Body of pancreas (tissue), 4 donors: Measurements from ENCODE around the gene UBA7. TPM values are rescaled to one million over a fixed set of nuclear protein-coding genes. Genes with fewer than 3 reads are reported as not detected.

Experiments used
- ATAC-seq: fragments of 150-250 bp; one replicate; pipeline ENCODE4 v1.9.1; 2016
- DNase-seq, 4 donors: peaks; one replicate each; pipeline ENCODE4 v3.0.0-alpha.2; 2019
- H3K27ac ChIP-seq, 4 donors: fragments of 200-600 bp; sonication (generic); 1 replicate in 3 of 4; 2 replicates in 1 of 4; pipeline versions ENCODE4 v1.5.1 to v1.6.1; 2016 to 2019; ENCODE audit warnings: mild to moderate bottlenecking in 1 of 4, mixed read lengths in 1 of 4, moderate library complexity in 1 of 4
- H3K27me3 ChIP-seq, 2 donors: fragments of 200-600 bp; sonication (generic); one replicate each; pipeline ENCODE4 v1.6.0; 2016; ENCODE audit warnings: mild to moderate bottlenecking in 1 of 2
- H3K36me3 ChIP-seq, 2 donors: fragments of 200-600 bp; sonication (generic); replicated peaks in 1 of 2; 2 replicates each; pipeline ENCODE4 v1.5.1; 2016; ENCODE audit warnings: low read depth in 2 of 2; ENCODE audit not compliant: insufficient read depth in 1 of 2
- H3K4me1 ChIP-seq: fragments of 200-600 bp; sonication (generic); one replicate; pipeline ENCODE4 v1.6.0; 2016
- H3K4me3 ChIP-seq, 2 donors: fragments of 200-600 bp; sonication (generic); 1 replicate in 1 of 2; 2 replicates in 1 of 2; pipeline ENCODE4 v1.5.1; 2016 to 2019
- H3K9me3 ChIP-seq, 3 donors: fragments of 200-600 bp; sonication (generic); 1 replicate in 2 of 3; 2 replicates in 1 of 3; pipeline ENCODE4 v1.5.1; 2016
- POLR2A ChIP-seq, 3 donors: fragments of 450-650 bp; IDR thresholded peaks; one replicate each; pipeline ENCODE4 v1.6.1; 2016; ENCODE audit warnings: antibody characterized with exemption in 3 of 3, mild to moderate bottlenecking in 2 of 3
- WGBS, 2 donors: methylation state at CpG; one replicate each; pipeline ENCODE4 v1.1.5; 2017; 5-methylcytosine and 5-hydroxymethylcytosine counted together
- intact Hi-C: fragments of 100-400 bp; cut with DNase I; formaldehyde crosslinking; loops from one replicate; pipeline ENCODE4 v1.15.1; 2023
- total RNA-seq, 2 donors: library from RNA; depleted of rRNA; stranded (reverse); fragments of >200 nt; gene quantifications; one replicate each; pipeline ENCODE4 v1.1.0, GENCODE V29; 2016
- TF ChIP-seq, protein P1 (sequence below), 7 experiments: fragments of 450-650 bp in 4 of 7; fragments of 200-600 bp in 3 of 7; sonication (generic) in 3 of 7; IDR thresholded peaks; one replicate each; pipeline ENCODE4 v1.5.1; 2016 to 2019; ENCODE audit warnings: antibody characterized with exemption in 7 of 7

The UBA7 gene
- total RNA-seq, 2 donors from 2014 or later, result 39.2 to 86.4 TPM

DNA sequence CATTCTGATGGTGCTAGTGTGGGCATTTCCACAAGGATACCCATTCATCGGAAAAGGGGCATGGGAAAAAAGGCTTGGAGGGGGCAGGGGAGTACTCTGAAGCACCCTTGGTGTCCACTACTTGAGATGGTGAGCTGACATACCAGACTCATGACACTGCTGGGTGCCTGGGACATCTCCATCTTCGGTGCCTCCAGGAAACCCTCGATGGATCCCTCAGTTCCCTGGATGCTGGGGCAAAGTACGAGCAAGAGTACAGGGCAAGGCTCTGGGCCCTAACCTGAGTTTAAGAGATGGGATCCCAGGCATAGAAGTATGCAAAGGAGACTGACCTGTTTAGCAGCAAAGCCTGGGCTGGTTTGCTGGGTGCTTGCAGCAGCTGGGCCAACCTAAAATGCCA is 22.2 kb downstream of the UBA7 start:
- ATAC-seq (no peak), DNase-seq (no peak)
- intact Hi-C loops, result no loop called here
- TF ChIP-seq, protein P1, sequence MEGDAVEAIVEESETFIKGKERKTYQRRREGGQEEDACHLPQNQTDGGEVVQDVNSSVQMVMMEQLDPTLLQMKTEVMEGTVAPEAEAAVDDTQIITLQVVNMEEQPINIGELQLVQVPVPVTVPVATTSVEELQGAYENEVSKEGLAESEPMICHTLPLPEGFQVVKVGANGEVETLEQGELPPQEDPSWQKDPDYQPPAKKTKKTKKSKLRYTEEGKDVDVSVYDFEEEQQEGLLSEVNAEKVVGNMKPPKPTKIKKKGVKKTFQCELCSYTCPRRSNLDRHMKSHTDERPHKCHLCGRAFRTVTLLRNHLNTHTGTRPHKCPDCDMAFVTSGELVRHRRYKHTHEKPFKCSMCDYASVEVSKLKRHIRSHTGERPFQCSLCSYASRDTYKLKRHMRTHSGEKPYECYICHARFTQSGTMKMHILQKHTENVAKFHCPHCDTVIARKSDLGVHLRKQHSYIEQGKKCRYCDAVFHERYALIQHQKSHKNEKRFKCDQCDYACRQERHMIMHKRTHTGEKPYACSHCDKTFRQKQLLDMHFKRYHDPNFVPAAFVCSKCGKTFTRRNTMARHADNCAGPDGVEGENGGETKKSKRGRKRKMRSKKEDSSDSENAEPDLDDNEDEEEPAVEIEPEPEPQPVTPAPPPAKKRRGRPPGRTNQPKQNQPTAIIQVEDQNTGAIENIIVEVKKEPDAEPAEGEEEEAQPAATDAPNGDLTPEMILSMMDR (IDR thresholded peaks at IDR 0.05), result no peak
- TF ChIP-seq POLR2A (IDR thresholded peaks at IDR 0.05), result no peak
- Histone ChIP-seq H3K27ac (no peak overlapping the region), H3K9me3 (no peaks in the 10 kb centered on the region), H3K4me1 (peaks cover 8% of the 10 kb centered on the region), H3K36me3 (no peaks in the 10 kb centered on the region), H3K27me3 (no peaks in the 10 kb centered on the region), H3K4me3 (no peak overlapping the region)
- 77 to 83% methylated on average over 4 of the region's 4 CpGs for whole genome bisulfite sequencing, 2 donors

DNA sequence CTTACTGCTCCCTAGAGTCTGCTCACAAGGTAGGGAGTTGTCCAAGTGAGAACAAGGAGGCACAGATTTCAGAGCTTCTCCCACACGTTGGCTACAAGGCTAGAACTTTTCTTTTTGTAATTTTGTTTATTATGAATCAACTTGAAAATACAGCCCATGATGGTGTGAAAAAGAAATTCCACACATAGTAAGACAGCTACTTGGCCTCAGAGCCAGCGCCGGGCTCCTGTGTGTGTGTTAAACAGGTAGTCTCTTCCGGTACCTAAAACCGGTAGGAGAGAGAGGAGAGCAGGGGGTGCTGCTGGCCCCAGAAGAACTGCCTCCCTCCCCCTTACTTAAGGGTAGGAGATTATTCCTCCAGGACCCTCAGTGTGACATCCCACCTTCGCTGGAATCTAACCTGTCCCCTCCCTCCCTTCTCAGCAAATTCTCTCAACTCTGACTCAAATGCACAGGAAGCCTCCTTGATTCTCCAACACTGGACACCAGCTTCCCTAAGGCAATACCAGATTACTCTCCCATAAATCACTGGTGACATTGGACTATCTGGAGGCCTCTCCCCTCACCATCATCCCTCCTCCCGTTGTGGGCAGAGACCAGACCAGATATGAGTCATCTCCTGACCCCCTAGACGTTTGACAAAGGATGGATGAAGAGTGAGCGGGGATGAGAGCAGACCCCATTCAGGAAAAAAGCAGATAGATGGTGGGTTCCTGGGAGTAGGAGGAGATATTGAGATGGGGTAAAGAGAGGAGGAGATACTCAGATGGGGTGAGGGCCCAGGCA is 22.9 kb downstream of the UBA7 start:
- TF ChIP-seq POLR2A (IDR thresholded peaks at IDR 0.05), result no peak
- TF ChIP-seq, protein P1 (IDR thresholded peaks at IDR 0.05), result no peak
- no peak for DNase-seq
- Histone ChIP-seq H3K36me3 (no peaks in the 10 kb centered on the region), H3K4me3 (no peak overlapping the region), H3K27me3 (no peaks in the 10 kb centered on the region), H3K9me3 (no peaks in the 10 kb centered on the region), H3K4me1 (peaks cover 9% of the 10 kb centered on the region), H3K27ac (no peak overlapping the region)
- WGBS, 2 donors, result 61 to 71% methylated on average over 9 of the region's 9 CpGs
- no peak for ATAC-seq
- intact Hi-C loops, result no loop called here

DNA sequence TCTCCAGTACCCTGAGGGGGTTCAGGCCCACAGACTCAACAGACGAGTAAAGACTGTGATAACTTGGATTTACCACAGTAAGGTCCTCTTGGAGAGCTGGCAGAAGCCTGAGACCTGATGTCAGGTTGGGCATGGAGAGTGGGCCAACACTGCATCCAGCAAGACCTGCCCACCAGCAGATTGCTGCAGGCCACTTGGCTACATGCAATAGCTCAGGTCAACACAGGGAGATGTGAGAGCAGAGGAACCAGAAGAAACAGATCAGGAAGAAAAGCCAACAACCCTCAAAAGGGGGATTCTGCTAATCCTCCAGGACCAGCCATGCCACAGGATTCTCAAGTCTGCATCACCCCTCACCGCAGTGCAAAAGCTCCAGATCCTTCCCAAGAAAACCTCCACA is 25.7 kb downstream of the UBA7 start:
- intact Hi-C loops, result no loop called here
- Histone ChIP-seq H3K27me3 (no peaks in the 10 kb centered on the region), H3K4me3 (no peak overlapping the region), H3K9me3 (no peaks in the 10 kb centered on the region), H3K4me1 (peaks cover 33% of the 10 kb centered on the region), H3K36me3 (no peaks in the 10 kb centered on the region), H3K27ac (no peak overlapping the region)
- DNase-seq, result no peak
- ATAC-seq, result no peak
- WGBS, 2 donors, result 88 to 100% methylated on average over 2 of the region's 2 CpGs
- TF ChIP-seq POLR2A (IDR thresholded peaks at IDR 0.05), result no peak
- TF ChIP-seq, protein P1 (IDR thresholded peaks at IDR 0.05), result no peak

DNA sequence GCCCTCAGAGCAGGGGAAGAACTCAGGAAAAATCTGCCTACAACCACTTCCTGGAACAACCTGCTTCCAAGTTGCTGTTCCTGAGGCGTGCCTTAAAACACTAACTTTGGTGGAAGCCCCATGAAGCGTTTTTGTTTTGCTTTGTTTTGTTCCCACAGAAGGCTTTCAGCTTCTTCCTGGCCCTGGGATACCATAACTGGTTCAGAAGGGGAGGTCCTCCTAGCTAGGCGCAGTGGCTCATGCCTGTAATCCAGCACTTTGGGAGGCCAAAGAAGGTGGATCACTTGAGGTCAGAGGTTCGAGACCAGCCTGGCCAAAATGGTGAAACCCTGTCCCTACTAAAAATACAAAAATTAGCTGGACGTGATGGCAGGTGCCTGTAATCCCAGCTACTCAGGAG is 26.2 kb downstream of the UBA7 start:
- TF ChIP-seq, protein P1 (IDR thresholded peaks at IDR 0.05), result no peak
- no peak for TF ChIP-seq POLR2A (IDR thresholded peaks at IDR 0.05)
- Histone ChIP-seq H3K27ac (peak overlapping the region in 1 of 4 donors; percentile 98), H3K27me3 (no peaks in the 10 kb centered on the region), H3K9me3 (no peaks in the 10 kb centered on the region), H3K4me3 (no peak overlapping the region), H3K4me1 (peaks cover 36% of the 10 kb centered on the region), H3K36me3 (no peaks in the 10 kb centered on the region)
- DNase-seq (no peak), ATAC-seq (no peak)
- WGBS, 2 donors, result 81 to 87% methylated on average over 5 of the region's 5 CpGs
- intact Hi-C loops, result no loop called here

DNA sequence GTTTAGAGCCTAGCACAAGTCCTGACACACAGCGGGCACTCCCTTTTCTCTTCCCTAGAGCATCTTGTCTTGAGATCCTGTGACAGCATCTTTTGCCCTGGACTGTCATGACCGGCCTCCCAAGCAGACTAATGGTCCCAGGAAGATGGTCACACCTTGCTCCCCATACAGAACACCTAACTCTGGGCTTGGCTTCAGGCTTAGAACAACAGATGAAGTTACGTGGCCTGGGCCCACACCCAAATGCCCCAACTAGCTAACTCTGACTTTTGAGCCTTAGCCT is 26.6 kb downstream of the UBA7 start:
- Histone ChIP-seq H3K9me3 (no peaks in the 10 kb centered on the region), H3K27ac (peak overlapping the region; percentile 88 to 99 (median 96)), H3K36me3 (no peaks in the 10 kb centered on the region), H3K4me3 (no peak overlapping the region), H3K4me1 (peaks cover 40% of the 10 kb centered on the region), H3K27me3 (no peaks in the 10 kb centered on the region)
- WGBS, 2 donors, result 79 to 84% methylated on average over 3 of the region's 3 CpGs
- intact Hi-C loops, result no loop called here
- DNase-seq (no peak), ATAC-seq (no peak)
- no peak for TF ChIP-seq POLR2A (IDR thresholded peaks at IDR 0.05)
- TF ChIP-seq, protein P1 (IDR thresholded peaks at IDR 0.05), result no peak
